ENCODE results near the gene TPSB2. TPM values are rescaled to one million over a fixed set of nuclear protein-coding genes. Genes with fewer than 3 reads are reported as not detected.

Gene TPSB2
- polyA plus RNA-seq, 3 donors: not detected

DNA sequence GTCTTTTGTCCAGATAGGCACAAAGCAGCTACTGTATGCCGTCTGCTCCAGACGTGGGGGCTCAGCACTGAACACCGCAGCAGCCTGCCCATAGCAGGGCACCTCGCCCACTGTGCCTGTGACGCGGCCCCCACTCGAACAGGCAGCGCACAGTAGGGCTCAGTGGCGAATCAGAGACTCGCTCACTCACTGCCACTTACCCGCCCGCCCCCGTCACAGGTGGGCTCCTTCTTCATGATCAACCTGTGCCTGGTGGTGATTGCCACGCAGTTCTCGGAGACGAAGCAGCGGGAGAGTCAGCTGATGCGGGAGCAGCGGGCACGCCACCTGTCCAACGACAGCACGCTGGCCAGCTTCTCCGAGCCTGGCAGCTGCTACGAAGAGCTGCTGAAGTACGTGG, 28.5 kb downstream of the TPSB2 start:
- H3K4me1 ChIP-seq (ENCODE audit: control insufficient read depth in 1 of 2, insufficient read depth in 2 of 2, low read length in 2 of 2): no peaks in the 10 kb centered on the region
- Mint-ChIP-seq H3K27me3 (ENCODE audit: low read depth in 3 of 3) (no peaks in the 10 kb centered on the region), H3K4me1 (no peaks in the 10 kb centered on the region), H3K36me3 (no peaks in the 10 kb centered on the region), H3K9me3 (peaks cover 2 to 17% (median 9%) of the 10 kb centered on the region in 7 donors), H3K27ac (no peak overlapping the region), H3K4me3 (no peak overlapping the region)
- no peak overlapping the region for H3K4me2 ChIP-seq (replicated peaks; ENCODE audit: extremely low read depth, low read length, poor library complexity, severe bottlenecking)
- H3K9ac ChIP-seq (ENCODE audit: insufficient read depth, low read length, poor library complexity, severe bottlenecking): no peak overlapping the region
- H4K20me1 ChIP-seq (ENCODE audit: insufficient read depth, low read length): no peaks in the 10 kb centered on the region
- H3K9me3 ChIP-seq (replicated peaks in 1 of 2; ENCODE audit: control insufficient read depth in 1 of 2, insufficient read depth in 1 of 2, low read length in 2 of 2): peaks cover 0 to 6% of the 10 kb centered on the region in 2 donors
- no peak overlapping the region for H3K27ac ChIP-seq (ENCODE audit: low read depth in 1 of 2, low read length in 2 of 2)
- H3K4me3 ChIP-seq (replicated peaks in 1 of 3; ENCODE audit: low read depth in 2 of 3, low read length in 3 of 3): no peak overlapping the region
- H3K79me2 ChIP-seq (ENCODE audit: insufficient read depth, low read length): no peaks in the 10 kb centered on the region
- DNase-seq: no peak
- TF ChIP-seq, protein P1, sequence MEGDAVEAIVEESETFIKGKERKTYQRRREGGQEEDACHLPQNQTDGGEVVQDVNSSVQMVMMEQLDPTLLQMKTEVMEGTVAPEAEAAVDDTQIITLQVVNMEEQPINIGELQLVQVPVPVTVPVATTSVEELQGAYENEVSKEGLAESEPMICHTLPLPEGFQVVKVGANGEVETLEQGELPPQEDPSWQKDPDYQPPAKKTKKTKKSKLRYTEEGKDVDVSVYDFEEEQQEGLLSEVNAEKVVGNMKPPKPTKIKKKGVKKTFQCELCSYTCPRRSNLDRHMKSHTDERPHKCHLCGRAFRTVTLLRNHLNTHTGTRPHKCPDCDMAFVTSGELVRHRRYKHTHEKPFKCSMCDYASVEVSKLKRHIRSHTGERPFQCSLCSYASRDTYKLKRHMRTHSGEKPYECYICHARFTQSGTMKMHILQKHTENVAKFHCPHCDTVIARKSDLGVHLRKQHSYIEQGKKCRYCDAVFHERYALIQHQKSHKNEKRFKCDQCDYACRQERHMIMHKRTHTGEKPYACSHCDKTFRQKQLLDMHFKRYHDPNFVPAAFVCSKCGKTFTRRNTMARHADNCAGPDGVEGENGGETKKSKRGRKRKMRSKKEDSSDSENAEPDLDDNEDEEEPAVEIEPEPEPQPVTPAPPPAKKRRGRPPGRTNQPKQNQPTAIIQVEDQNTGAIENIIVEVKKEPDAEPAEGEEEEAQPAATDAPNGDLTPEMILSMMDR (IDR thresholded peaks at IDR 0.05): no peak
- H3K27me3 ChIP-seq (ENCODE audit: control insufficient read depth in 2 of 2, insufficient read depth in 2 of 2, low read length in 2 of 2): no peaks in the 10 kb centered on the region
- WGBS (ENCODE audit: insufficient coverage): 95% methylated on average over 25 of the region's 25 CpGs
- H2AFZ ChIP-seq (ENCODE audit: insufficient read depth, low read depth, low read length, poor library complexity, severe bottlenecking): no peak overlapping the region
- H3K36me3 ChIP-seq (replicated peaks in 1 of 2; ENCODE audit: control insufficient read depth in 1 of 2, insufficient read depth in 2 of 2, low read length in 2 of 2): no peaks in the 10 kb centered on the region
- intact Hi-C loops (cut with micrococcal nuclease): no loop called here

DNA sequence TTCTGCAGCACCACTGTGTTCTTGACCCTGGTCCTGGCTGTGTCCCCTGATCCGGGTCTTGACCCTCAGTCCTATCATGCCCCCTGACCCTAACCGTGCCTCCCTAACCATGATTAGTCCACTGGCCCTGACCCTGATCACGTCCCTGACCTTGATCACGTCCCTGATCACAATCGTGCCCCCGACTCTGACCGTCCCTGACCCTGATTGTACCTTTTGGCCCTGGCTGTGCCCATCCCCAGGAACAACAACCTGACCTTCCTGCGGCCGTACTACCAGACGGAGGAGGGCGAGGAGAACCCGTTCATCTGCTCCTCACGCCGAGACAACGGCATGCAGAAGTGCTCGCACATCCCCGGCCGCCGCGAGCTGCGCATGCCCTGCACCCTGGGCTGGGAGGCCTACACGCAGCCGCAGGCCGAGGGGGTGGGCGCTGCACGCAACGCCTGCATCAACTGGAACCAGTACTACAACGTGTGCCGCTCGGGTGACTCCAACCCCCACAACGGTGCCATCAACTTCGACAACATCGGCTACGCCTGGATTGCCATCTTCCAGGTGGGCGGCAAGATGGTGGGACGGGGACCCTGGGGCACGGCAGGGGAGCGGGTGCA, 29.9 kb downstream of the TPSB2 start:
- no peak overlapping the region for H3K4me2 ChIP-seq (replicated peaks; ENCODE audit: extremely low read depth, low read length, poor library complexity, severe bottlenecking)
- no peaks in the 10 kb centered on the region for H3K36me3 ChIP-seq (replicated peaks in 1 of 2; ENCODE audit: control insufficient read depth in 1 of 2, insufficient read depth in 2 of 2, low read length in 2 of 2)
- 96% methylated on average over 33 of the region's 38 CpGs for WGBS (ENCODE audit: insufficient coverage)

More for the DNA sequence above, 29.9 kb downstream of the TPSB2 start:
- H4K20me1 ChIP-seq (ENCODE audit: insufficient read depth, low read length): no peaks in the 10 kb centered on the region
- no peak overlapping the region for H3K9ac ChIP-seq (ENCODE audit: insufficient read depth, low read length, poor library complexity, severe bottlenecking)
- peaks cover 0 to 4% (median 2%) of the 10 kb centered on the region in 3 donors for H3K27me3 Mint-ChIP-seq (ENCODE audit: low read depth in 3 of 3)
- H3K4me1 Mint-ChIP-seq: no peaks in the 10 kb centered on the region
- H3K9me3 ChIP-seq (replicated peaks in 1 of 2; ENCODE audit: control insufficient read depth in 1 of 2, insufficient read depth in 1 of 2, low read length in 2 of 2): peaks cover 0 to 6% of the 10 kb centered on the region in 2 donors
- H3K27ac Mint-ChIP-seq: peak overlapping the region in 1 of 7 donors; percentile 12
- peaks cover 2 to 17% (median 9%) of the 10 kb centered on the region in 7 donors for H3K9me3 Mint-ChIP-seq
- H2AFZ ChIP-seq (ENCODE audit: insufficient read depth, low read depth, low read length, poor library complexity, severe bottlenecking): no peak overlapping the region
- no peaks in the 10 kb centered on the region for H3K4me1 ChIP-seq (ENCODE audit: control insufficient read depth in 1 of 2, insufficient read depth in 2 of 2, low read length in 2 of 2)
- H3K79me2 ChIP-seq (ENCODE audit: insufficient read depth, low read length): no peaks in the 10 kb centered on the region
- DNase-seq: no peak
- no peak overlapping the region for H3K27ac ChIP-seq (ENCODE audit: low read depth in 1 of 2, low read length in 2 of 2)
- H3K4me3 ChIP-seq (replicated peaks in 1 of 3; ENCODE audit: low read depth in 2 of 3, low read length in 3 of 3): no peak overlapping the region
- no peak overlapping the region for H3K4me3 Mint-ChIP-seq
- no peaks in the 10 kb centered on the region for H3K36me3 Mint-ChIP-seq
- H3K27me3 ChIP-seq (ENCODE audit: control insufficient read depth in 2 of 2, insufficient read depth in 2 of 2, low read length in 2 of 2): no peaks in the 10 kb centered on the region
- TF ChIP-seq, protein P1 (IDR thresholded peaks at IDR 0.05): no peak
- intact Hi-C loops (cut with micrococcal nuclease): no loop called here
